HT1080 (cell line): ENCODE data around the gene YIPF3. TPM values are rescaled to one million over a fixed set of nuclear protein-coding genes. Genes with fewer than 3 reads are reported as not detected.
A peak's percentile ranks its signal among the peaks of the same experiment; 100 is the strongest.
"Not testable (repeated sequence)": the region's sequence is repeated elsewhere in the genome, so short reads cannot be mapped to it uniquely, and the experiment has no call there.

Experiments used
- DNase-seq: peaks from one replicate; pipeline ENCODE4 v3.0.0-alpha.2; 2015; ENCODE audit warnings: low read depth
- total RNA-seq: library from RNA; depleted of rRNA; stranded (reverse); fragments of >200 nt; shearing (Covaris generic); gene quantifications from 2 replicates; pipeline ENCODE4 v1.2.3, GENCODE V29; 2014

Gene YIPF3
- total RNA-seq, 1 experiment from 2014 or later: 100 TPM

DNA sequence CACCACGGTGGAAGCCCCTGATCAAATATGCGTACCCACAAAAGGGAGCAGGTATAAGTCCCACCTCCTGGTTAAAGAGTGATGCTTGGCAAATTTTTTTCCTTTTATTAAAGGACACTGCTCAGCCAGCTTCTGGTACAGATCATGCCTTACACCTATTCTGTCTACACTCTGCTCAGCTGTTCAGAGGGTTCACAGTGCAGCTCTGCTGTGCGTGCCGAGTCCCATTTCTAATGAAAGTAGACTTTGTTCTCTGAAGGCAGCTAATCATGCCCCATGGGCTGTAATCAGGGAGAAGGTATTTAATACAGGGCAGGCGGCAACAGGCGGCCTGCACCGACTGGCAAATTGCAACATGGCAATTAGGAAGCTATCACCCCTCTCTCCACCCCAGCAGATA lies 22.9 kb downstream of the YIPF3 start:
- DNase-seq: no peak

DNA sequence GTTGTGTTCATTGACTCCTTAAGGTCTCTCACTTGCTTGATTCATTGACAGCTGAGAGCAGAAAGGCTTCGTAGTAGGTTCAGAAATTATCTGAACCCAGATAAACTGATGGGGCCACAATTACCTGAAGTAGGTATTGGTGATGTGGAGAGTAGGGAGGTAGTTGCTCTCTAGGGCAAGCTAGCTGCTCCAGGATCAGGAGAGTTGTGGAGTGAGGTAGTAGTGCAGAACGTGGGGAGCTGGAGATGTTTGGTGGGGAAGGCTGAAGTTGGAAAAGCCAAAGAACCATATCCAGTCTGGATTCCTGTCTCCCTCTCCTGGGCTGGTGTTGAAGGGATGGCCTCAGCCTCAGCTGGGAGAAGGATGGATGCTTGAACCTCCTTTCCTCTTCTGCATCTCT lies 23.5 kb downstream of the YIPF3 start:
- DNase-seq: no peak

DNA sequence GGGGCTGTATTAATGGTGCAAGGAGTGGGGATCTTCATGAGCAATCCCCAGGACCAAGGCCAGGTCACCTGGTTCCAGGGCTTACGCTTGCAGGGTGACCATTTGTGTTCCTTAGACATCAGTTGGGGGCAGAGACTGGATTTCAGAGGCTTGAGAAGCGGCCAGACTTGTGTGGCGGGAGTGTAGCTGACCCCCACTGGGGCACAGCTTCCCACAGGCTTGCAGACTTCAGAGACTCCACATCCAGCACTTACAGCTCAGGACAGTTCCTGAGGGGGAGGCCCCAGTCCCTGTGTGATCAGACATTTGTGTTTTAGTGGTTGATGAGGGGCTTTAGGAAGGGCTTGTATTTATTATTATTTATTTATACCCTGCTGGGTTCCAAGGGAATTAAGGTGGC lies 24.1 kb downstream of the YIPF3 start:
- DNase-seq: no peak

DNA sequence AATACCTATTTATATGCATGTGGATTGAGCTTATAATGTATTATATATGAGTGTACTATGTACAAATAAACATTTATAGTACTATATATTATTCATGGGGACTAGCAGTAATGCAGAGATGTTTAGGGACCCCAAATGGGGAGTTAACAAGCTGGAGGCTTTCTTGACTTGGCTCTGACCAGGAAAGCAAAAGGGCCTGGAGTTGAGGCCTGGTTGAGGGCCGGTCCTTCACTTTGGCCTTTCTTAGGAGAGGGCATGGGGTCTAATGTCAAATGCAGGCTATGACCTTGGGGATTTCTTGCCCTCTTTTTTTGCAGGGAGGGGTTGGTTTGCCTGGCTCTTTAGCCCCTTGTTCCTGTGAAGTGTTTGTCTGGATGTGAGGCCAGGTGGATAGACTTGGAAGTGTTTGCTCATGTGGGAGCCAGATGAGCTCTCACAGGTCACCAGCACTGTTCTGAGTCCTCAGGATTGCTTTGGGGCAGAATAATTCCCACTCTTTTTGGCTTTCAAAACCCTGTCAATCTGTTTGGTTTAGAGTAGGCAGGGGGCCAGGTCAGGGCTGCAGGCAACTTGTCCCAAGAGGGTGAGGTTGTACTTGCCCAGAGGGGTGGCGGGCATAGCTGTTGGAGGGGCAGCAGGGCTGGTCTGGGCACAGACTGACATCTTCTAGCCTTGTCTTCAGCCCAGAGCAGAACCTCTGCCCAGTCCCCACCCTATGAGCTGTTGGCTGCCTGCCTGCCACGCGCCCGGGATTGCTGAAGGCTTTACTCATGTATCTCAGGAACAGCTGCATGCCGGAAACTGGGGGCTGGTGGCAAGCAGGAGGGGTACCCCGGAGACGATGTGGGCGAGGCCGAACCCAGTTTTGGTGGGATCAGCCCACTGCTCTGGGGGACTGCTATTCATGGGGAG lies 24.7 kb downstream of the YIPF3 start:
- DNase-seq: peak; percentile 72

DNA sequence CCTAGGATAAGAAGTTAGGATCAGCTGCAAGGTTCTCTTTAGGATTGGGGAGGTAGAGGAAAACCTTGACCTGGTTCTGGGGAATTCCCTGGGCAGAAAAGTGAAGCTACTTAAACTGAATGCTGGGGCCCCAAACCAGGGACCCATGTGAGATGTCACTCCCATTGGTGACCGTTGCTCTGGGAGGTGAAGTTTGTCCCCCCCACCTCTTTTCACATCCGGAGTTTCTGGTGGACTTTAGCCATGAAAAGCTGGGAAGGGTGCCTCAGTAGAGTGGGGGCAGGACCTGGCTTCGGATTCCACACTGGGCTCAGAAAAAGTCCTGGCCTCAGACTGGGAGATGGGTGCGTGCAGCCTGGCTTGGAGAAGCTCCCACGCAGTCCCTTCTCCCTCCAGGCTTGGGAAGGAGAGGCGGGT lies 26.2 kb downstream of the YIPF3 start:
- no peak for DNase-seq

DNA sequence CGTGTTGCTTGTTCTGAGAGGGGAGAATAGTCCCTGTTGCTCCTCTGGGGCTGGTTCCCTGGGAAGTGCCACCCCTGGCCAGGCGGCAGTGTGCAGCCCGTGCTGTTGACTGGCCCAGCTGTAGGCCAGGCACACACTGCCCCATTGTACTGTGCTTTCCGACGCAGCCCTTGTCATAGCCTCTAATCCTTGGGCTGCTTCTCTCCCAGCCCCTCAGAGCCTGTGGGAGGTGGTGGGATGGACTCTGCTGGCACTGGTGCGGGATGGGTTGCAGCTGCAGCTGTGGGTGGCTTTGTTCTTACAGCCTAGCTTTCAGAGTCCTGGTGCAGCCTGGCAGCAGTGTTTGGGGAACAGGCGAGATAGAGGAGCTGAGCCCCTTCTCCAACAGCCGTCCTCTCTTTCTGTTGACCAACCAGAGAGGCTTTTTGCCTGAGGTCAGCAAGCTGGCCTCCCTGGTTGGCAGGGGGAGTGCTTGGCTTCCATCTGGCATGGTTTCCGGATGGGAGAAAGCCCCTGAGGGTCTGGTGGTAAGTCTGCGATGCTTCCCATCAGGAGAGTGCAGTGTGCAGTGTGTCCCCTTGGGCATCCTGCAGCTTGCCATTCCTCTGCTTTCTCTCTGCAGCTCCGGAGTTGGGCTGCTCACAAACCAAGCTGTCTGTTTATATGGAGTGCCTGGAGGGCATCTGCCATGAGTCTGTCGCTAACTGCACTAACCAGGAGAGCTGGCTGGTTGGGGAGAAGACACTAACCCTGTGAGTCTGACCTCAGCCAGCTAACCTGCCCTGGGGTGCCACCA lies 27.3 kb downstream of the YIPF3 start:
- DNase-seq: no peak

DNA sequence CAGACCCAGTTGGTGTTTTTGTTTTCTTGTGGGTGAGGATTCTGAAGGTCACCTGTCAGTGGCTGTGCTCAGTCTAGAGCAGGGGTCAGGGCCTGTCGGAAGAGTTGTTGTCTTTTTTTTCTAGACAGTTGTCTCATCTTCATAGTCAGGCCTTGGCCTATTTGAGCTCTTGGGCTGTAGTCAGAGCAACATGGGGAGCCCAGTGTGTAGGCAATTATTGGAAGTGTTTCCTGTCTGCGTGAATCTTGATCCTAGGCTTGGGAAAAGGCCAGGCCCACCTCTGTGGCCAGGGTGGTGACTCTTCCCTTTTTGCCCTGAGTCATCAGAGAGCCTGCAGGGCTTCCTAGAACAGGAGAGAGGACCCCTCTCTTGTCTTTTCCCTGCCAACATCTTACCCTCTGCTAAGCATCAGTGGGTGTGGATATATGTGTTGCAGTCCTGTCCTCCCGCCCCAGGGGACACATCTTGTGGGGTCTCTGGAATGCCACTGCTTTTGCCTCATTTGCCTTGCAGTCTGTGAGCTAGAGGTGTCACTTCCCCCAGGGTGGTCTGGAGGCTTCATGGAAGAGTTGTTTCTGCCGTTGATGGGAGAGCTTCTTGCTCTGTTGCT lies 28.0 kb downstream of the YIPF3 start:
- peak; percentile 72 for DNase-seq

DNA sequence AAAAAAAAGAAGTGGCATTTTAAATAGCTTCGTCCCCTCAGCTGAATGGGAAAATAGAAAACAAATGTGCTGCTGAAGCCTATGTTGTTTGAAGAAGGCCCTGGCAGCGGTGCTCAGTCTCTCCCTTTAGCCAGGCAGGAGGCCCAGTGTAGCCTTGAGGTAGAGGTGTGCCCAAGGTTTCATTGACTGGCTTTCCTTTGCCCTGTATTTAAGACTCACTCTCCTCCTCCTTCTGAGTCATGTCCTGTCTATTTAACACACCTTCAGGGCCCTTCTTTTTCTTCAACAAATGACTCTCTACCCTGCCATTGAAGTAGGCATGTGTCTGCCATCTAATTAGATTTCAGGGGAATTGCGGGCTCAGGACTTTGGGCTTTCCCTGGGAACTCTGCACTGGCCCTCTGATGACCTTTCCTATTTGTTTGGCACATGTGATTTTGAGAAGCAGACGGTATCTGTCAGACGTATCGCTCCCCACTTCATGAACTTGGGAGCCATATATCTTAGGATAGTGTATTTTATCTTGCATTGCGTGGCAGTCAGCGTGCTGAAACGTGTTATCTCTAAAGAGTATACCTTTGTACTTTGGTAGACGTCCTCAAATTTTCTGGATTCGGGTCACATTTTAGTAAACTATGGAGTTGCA lies 35.0 kb downstream of the YIPF3 start:
- DNase-seq: peak; percentile 30

DNA sequence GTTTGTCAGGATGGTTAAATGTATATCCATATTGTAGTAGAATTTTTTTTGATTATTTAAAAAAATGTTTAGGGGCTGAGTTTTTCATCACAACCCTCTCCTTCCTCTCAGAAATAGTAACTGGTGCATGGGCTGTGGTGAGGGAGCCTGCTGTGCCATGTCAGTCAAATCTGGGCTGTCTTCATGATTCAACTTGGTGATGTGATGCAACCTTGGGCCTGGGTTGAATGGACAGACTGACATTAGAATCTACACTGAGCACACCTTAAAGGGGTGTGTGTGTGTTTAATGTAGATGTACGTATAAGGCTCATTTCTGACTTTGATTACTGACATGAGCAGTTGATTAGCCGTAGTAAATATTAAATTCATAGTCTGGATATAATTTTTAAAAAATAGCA lies 35.7 kb downstream of the YIPF3 start:
- no peak for DNase-seq

DNA sequence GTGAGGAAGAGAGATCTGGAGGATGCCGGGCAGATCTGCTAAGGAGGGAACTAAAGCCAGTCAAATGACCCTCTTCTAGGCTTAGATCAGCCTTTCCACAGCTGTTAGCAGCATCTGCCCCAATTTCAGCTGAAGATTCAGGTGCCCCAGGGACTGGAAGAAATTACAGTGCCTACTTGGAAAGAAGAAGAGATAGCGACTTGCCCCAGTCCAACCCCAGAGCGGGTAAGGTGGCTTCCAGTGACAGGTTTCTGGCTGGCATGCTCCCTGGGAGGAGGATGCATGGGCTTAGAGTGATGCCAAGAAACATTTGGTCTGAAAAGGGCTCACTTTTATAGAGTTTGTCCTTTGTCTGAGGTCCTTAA lies 38.7 kb downstream of the YIPF3 start:
- DNase-seq: no peak

DNA sequence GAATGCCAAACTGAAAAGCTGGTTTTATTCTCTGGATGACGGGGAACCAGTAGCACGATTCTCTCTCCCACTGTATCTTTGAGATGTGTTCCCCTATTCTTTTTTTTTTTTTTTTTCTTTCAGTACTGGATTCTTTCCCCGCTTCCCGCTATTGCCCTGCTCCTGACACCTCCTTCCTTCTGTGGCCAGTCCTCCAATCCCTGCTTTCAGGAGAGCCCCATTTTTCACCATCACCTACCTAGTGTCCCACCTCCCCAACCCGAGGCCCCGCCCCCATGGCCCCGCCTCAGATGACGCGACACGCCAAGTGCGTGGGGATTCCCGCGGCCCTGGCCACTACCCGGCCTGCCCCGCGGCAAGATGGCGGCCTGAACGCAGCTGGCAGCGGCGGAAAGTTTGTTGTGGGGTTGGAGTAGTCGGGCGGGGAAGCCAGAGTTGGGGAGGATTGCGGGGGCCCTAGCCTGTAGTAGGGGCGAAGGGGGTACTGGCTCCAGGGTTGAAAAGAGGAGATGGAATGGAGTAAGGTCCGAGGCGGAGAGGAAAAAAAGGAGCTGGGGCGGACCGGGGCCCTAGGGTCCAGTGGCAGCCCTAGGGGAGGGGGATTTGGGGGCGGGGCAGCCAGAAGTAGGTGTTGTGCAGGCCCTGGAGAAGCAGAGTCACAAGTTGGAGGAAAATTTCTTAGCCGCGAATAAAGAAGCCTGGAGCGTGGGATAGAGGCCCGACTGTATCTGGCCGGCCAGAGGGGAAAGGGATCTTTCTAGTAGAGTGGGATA lies 39.3 kb downstream of the YIPF3 start, which contains the start of gene TJAP1:
TJAP1 (plus strand) TSS at position 336 of the 773 bp plus-strand sequence. CDS start 21,432 bp downstream, outside the sequence.
- peak; percentile 62 for DNase-seq

DNA sequence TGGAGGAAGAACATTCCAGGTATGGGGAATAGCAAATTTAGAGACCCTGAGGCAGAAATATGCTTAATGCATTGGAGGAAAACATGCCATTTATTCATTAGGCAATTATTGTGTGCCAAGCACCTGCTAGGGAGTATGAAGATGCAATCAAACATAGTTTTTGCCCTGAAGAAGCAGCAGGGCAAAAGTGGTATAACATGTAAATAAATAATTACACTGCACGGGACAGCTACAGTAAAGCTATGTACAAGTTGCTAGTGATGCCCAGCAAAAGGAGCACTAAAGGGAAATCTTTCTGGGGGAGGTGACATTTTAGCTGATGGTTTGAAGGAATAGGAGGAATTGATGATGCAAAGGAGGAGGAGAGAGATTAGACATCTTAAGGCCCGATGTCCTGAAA lies 40.0 kb downstream of the YIPF3 start:
- no peak for DNase-seq

DNA sequence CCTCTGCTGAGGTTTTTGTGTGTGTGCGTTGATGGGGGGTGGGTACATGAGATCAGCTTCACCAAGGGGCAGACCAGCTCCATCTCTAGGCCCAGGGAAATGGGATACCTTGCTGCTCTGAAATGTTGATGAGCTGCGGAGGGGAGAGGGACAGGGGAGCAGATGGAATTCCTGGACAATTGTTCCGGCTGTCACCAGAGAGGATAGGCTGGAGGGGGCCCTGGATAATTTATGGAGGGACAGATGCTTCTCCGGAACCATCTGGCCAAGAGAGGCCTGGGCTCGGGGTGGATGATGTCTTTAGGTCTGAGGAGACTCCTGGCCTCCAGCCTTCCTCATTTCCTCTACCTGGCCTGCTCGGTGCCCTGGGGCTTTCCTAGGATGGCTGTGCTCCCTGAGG lies 41.2 kb downstream of the YIPF3 start:
- no peak for DNase-seq

DNA sequence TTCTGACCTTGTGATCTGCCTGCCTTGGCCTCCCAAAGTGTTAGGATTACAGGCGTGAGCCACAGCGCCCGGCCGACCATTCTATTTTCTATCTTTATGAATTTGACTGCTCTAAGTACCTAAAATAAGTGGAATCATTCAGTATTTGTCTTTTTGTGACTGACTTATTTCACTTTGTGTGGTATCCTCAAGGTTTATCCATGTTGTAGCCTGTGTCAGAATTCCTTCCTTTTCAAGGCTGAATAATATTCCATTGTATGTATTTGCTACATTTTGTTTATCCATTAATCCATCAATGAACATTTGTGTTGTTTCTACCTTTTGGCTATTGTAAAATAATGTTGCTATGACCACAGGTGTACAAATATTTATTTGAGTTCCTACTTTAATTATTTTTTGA lies 44.2 kb downstream of the YIPF3 start:
- no peak for DNase-seq

DNA sequence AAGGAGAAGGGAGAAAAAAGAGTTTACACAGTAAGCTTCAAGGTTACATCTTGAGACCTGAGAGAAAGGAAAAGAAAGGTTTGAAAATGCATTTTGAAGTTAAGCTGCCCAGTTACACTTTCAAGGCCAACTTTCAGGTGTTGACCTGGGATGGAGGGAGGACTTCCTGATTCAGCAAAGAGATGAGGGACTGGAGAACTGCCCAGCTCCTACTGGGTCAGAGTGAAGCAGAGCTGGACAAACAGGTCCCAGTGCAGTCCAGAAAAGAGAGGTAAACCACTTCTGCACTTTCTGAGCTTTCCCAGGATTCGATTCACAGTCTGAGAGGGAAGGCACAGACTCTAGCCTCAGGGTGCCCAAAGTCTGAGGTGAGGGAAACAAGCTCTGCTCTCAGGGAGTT lies 45.3 kb downstream of the YIPF3 start:
- DNase-seq: no peak

DNA sequence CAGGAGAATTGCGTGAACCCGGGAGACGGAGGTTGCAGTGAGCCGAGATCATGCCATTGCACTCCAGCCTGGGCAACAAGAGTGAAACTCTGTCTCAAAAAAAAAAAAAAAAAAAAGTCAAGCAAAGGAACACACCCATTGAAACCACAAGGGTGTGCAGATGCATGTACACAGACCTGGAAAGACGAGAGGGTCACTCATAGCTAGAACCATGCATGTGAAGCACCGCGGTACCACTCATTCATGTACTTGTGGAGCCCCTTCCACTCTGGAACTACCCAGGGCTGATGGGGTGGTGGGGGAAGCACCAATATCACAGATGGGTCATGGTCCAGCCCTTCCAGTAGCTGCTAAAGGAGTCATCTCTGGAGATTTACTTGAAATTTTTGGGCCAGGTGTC lies 46.8 kb downstream of the YIPF3 start:
- no peak for DNase-seq

DNA sequence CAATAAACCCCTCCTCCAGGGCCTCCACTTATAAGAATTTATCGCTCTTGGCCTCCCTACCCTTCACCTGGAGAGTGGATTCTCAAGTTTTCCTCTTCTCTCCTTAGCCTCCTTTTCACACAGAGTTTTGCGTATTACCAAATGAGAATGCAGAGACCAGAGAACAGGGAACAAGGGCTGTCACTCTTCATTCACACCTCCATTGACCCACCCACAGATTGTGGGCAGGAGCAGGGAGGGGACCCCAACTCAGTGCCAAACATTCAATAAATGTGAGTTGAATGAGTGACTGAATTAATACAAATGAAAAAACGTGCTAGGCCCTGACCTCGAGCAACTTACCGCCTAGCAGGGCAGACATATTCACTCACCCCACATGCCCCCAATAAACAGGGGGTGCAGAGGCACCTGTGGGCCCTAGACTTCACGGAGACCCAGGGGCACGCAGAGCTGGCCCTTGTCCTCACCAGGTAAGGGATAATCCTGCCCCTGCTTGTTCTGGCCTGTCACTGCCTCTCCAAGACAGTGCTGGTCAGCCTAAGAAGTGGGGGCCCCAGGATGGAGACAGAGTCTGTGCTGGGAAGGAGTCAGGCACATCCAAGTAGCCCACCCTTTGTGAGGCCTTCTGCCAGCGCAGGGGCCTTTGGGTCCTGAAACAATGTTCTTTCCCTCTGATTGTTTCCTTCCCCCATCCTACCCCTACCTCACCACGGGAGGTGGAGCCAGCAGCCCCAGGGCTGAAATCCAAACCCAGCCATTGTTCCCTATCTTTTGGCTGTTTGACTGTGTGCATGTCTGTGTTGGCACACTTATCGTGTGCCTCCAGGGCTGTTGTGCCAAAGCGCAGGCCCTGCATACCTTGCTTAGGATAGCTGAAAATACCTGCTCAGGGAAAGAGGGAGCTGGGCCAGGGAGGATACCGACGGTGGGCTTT lies 47.7 kb downstream of the YIPF3 start:
- DNase-seq: no peak

DNA sequence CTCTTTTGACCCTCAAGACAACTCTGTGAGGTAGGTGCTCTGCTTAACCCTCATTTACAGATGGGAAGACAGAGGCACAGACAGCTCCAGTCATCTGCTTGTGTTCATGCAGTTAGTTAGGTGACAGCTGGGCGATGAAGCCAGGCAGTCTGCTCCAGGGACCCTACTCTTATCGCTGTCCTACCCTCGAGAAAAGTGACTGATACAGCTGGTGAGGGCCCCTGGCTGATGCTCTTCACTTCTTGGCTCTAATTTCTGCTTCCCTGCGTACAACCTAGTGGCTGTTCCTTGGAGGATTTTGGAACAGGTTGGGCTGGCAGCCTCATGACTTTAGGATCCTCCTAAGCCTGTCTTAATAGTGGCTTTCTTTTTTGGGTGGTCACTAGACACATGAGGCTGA lies 48.5 kb downstream of the YIPF3 start:
- DNase-seq: no peak

DNA sequence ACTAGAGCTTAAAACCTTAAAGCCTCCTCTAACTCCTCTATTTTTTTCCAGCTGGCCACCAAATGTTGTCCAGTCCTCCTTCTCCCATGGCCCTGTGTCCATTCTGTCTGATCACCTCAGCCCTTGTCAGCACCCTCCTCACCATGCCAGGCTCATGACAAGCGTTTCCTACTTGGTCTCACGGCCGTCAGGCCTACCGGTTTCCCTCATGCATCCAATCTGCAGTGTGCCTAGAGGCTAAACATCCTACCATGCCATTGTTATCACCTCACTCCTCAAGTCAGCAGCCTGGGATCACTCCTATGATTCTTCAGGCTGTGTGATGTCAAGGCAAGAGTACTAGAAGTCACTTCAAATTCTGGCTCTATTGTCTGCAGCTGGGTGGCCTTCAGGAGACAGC lies 49.0 kb downstream of the YIPF3 start:
- DNase-seq: no peak

DNA sequence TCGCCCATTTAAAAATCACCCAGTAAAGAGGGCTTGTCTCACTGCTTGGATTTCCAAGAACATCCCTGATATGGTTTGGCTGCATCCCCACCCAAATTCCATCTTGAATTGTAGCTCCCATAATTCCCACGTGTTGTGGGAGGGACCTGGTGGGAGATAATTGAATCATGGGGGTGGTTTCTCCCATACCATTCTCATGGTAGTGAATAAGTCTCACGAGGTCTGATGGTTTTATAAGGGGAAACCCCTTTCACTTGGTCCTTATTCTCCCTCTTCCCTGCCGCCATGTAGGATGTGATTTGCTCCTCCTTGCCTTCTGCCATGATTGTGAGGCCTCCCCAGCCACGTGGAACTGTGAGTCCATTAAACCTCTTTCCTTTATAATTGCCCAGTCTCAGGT lies 49.5 kb downstream of the YIPF3 start:
- not testable (repeated sequence) for DNase-seq
